H1 (cell line): ENCODE data around the gene PTAR1. TPM values are rescaled to one million over a fixed set of nuclear protein-coding genes. Genes with fewer than 3 reads are reported as not detected.

ENCODE experiments used
- CTCF ChIA-PET: fragments of 300-600 bp; sonication (Branson Sonifier 250); formaldehyde crosslinking; loops from one replicate; lab custom pipeline; 2021; ENCODE audit not compliant: partially characterized antibody; lab: Charles Lee
- POLR2A ChIA-PET: fragments of 300-600 bp; sonication (Branson Sonifier 250); formaldehyde crosslinking; loops from one replicate; lab custom pipeline; 2021; ENCODE audit warnings: inconsistent platforms; ENCODE audit not compliant: partially characterized antibody; lab: Charles Lee
- DNase-seq, 2 experiments: peaks; one replicate each; pipeline versions ENCODE4 v3.0.0 to v3.0.0-alpha.2; 2010 to 2022; ENCODE audit warnings: low spot score in 2 of 2, low read depth in 1 of 2, mixed read lengths in 1 of 2
- FAIRE-seq: peaks from 2 replicates; lab custom pipeline; 2011; peaks lifted over from hg19 to GRCh38; lab: Jason Lieb, UNC
- H2AFZ ChIP-seq: 2 replicates; pipeline ENCODE4 v1.8.1; 2012; ENCODE audit warnings: low read length, inconsistent platforms
- H2AK5ac ChIP-seq: 2 replicates; pipeline ENCODE4 v1.6.1; 2013; ENCODE audit warnings: low read depth, low read length
- H2BK120ac ChIP-seq: replicated peaks from 2 replicates; pipeline ENCODE3; 2013; ENCODE audit warnings: low read depth, low read length, inconsistent platforms
- H2BK12ac ChIP-seq: 2 replicates; pipeline ENCODE4 v1.6.1; 2013; ENCODE audit warnings: low read depth, low read length
- H2BK15ac ChIP-seq: 2 replicates; pipeline ENCODE4 v1.6.1; 2013; ENCODE audit warnings: low read length
- H2BK20ac ChIP-seq: 2 replicates; pipeline ENCODE4 v1.6.1; 2013; ENCODE audit warnings: low read length
- H2BK5ac ChIP-seq: 2 replicates; pipeline ENCODE4 v1.6.1; 2013; ENCODE audit warnings: low read depth, low read length
- H3K14ac ChIP-seq: 2 replicates; pipeline ENCODE4 v1.6.1; 2013; ENCODE audit warnings: inconsistent platforms; ENCODE audit not compliant: insufficient read length
- H3K18ac ChIP-seq: 2 replicates; pipeline ENCODE4 v1.6.1; 2013; ENCODE audit warnings: low read length; ENCODE audit errors: extremely low read depth
- H3K23ac ChIP-seq: 2 replicates; pipeline ENCODE4 v1.6.1; 2013; ENCODE audit warnings: inconsistent platforms; ENCODE audit not compliant: insufficient read length
- H3K23me2 ChIP-seq: 2 replicates; pipeline ENCODE4 v1.6.1; 2013; ENCODE audit warnings: low read depth, low read length
- H3K27ac ChIP-seq: 2 replicates; pipeline ENCODE4 v1.6.1; 2011; ENCODE audit warnings: low read depth, low read length, inconsistent platforms
- H3K27me3 ChIP-seq, 4 experiments: replicated peaks in 1 of 4; 1 replicate in 1 of 4; 2 replicates in 3 of 4; pipeline versions ENCODE4 v1.6.1 to v1.8.1; 2011 to 2013; ENCODE audit warnings: low read length in 3 of 4, mild to moderate bottlenecking in 3 of 4, inconsistent platforms in 2 of 4, mixed read lengths in 2 of 4, moderate library complexity in 1 of 4; ENCODE audit not compliant: control insufficient read depth in 3 of 4, insufficient read depth in 3 of 4; ENCODE audit errors: extremely low read depth in 1 of 4
- H3K36me3 ChIP-seq, 4 experiments: 2 replicates each; pipeline versions ENCODE4 v1.6.1 to v1.8.1; 2011 to 2013; ENCODE audit warnings: mild to moderate bottlenecking in 4 of 4, low read length in 3 of 4, moderate library complexity in 2 of 4, control low read depth in 1 of 4, inconsistent platforms in 1 of 4; ENCODE audit not compliant: insufficient read depth in 4 of 4, control insufficient read depth in 2 of 4
- H3K4ac ChIP-seq: replicated peaks from 2 replicates; pipeline ENCODE3; 2013; ENCODE audit warnings: low read length, low read depth, mixed read lengths, inconsistent platforms; ENCODE audit not compliant: insufficient read length
- H3K4me1 ChIP-seq, 4 experiments: replicated peaks in 1 of 4; 1 replicate in 1 of 4; 2 replicates in 3 of 4; pipeline versions ENCODE4 v1.6.1 to v1.8.1; 2011 to 2013; ENCODE audit warnings: low read length in 3 of 4, inconsistent platforms in 2 of 4, mixed read lengths in 1 of 4; ENCODE audit not compliant: insufficient read depth in 4 of 4, control insufficient read depth in 3 of 4
- H3K4me2 ChIP-seq, 2 experiments: 2 replicates each; pipeline versions ENCODE4 v1.6.1 to v1.8.1; 2011 to 2013; ENCODE audit warnings: low read depth in 2 of 2, low read length in 2 of 2, control low read depth in 1 of 2, inconsistent platforms in 1 of 2, mild to moderate bottlenecking in 1 of 2; ENCODE audit not compliant: insufficient read depth in 1 of 2
- H3K4me3 ChIP-seq, 4 experiments: fragments of 200-600, 300-600 bp in 1 of 4; sonication (generic), shearing (Covaris generic), sonication (Bioruptor Twin) in 1 of 4; 2 replicates each; pipeline versions ENCODE4 v1.5.1 to v1.8.1; 2011 to 2016; ENCODE audit warnings: low read length in 4 of 4, low read depth in 3 of 4, control low read depth in 2 of 4, inconsistent platforms in 2 of 4, mild to moderate bottlenecking in 2 of 4, mixed read lengths in 1 of 4, moderate library complexity in 1 of 4; ENCODE audit not compliant: insufficient read depth in 2 of 4; ENCODE audit errors: extremely low read depth in 1 of 4
- H3K56ac ChIP-seq: replicated peaks from 2 replicates; pipeline ENCODE3; 2013; ENCODE audit warnings: low read depth, mild to moderate bottlenecking, mixed read lengths, low read length, inconsistent platforms; ENCODE audit not compliant: insufficient read length
- H3K79me1 ChIP-seq: 2 replicates; pipeline ENCODE4 v1.6.1; 2013; ENCODE audit warnings: low read depth, low read length, control low read depth
- H3K79me2 ChIP-seq, 2 experiments: 2 replicates each; pipeline versions ENCODE4 v1.6.1 to v1.8.1; 2012 to 2013; ENCODE audit warnings: low read length in 2 of 2, mild to moderate bottlenecking in 2 of 2, inconsistent platforms in 1 of 2; ENCODE audit not compliant: insufficient read depth in 2 of 2, control insufficient read depth in 1 of 2
- H3K9ac ChIP-seq, 4 experiments: replicated peaks in 1 of 4; 1 replicate in 1 of 4; 2 replicates in 3 of 4; pipeline versions ENCODE4 v1.6.1 to v1.8.1; 2011 to 2013; ENCODE audit warnings: low read depth in 3 of 4, low read length in 3 of 4, control low read depth in 2 of 4, mild to moderate bottlenecking in 2 of 4, moderate library complexity in 2 of 4, inconsistent platforms in 1 of 4; ENCODE audit errors: extremely low read depth in 1 of 4
- H3K9me3 ChIP-seq, 2 experiments: 2 replicates each; pipeline versions ENCODE4 v1.6.1 to v1.8.1; 2012 to 2013; ENCODE audit warnings: mild to moderate bottlenecking in 2 of 2, moderate library complexity in 2 of 2, control low read depth in 1 of 2, inconsistent platforms in 1 of 2, low read depth in 1 of 2, low read length in 1 of 2, mixed read lengths in 1 of 2; ENCODE audit not compliant: insufficient read depth in 2 of 2
- H4K20me1 ChIP-seq, 2 experiments: replicated peaks in 1 of 2; 2 replicates each; pipeline versions ENCODE3 to v1.8.1; 2011 to 2013; ENCODE audit warnings: inconsistent platforms in 2 of 2, low read length in 2 of 2, mild to moderate bottlenecking in 1 of 2; ENCODE audit not compliant: insufficient read depth in 2 of 2, control insufficient read depth in 1 of 2
- H4K5ac ChIP-seq: 2 replicates; pipeline ENCODE4 v1.6.1; 2013; ENCODE audit warnings: low read length, low read depth, mixed read lengths, inconsistent platforms; ENCODE audit not compliant: insufficient read length
- H4K8ac ChIP-seq: 2 replicates; pipeline ENCODE4 v1.8.0; 2013; ENCODE audit warnings: mild to moderate bottlenecking, moderate library complexity, low read length, inconsistent platforms; ENCODE audit not compliant: insufficient read depth; ENCODE audit errors: extremely low read depth
- H4K91ac ChIP-seq: replicated peaks from 2 replicates; pipeline ENCODE3; 2013; ENCODE audit warnings: low read length, mixed read lengths, inconsistent platforms; ENCODE audit not compliant: insufficient read length
- MAFK ChIP-seq: IDR thresholded peaks from 2 replicates; pipeline ENCODE4 v1.6.1; 2012; ENCODE audit warnings: low read depth, mild to moderate bottlenecking, improper control_type of control experiment, low read length
- SRF ChIP-seq: IDR thresholded peaks from 2 replicates; pipeline ENCODE4 v1.6.1; 2011; ENCODE audit warnings: mild to moderate bottlenecking, low read depth, low read length, moderate library complexity
- WGBS, 2 experiments: shearing (Covaris generic) in 1 of 2; methylation state at CpG; one replicate each; pipeline versions ENCODE4 v1.1.6 to v1.1.7; 2013 to 2015; ENCODE audit warnings: low lambda C conversion rate in 2 of 2, mixed read lengths in 2 of 2, inconsistent platforms in 1 of 2, low coverage in 1 of 2, missing lambda C conversion rate in 1 of 2; ENCODE audit not compliant: insufficient replicate concordance in 2 of 2, insufficient coverage in 1 of 2, insufficient read length in 1 of 2; ENCODE audit errors: extremely low coverage in 1 of 2, missing lambda C conversion rate in 1 of 2; 5-methylcytosine and 5-hydroxymethylcytosine counted together
- polyA plus RNA-seq, 7 experiments: library from polyadenylated mRNA; depleted of rRNA in 3 of 7; stranded (reverse) in 5 of 7; unstranded in 2 of 7; fragments of >200 nt in 5 of 7; fragments of 200-250 nt in 2 of 7; gene quantifications; 1 replicate in 5 of 7; 2 replicates in 1 of 7; 4 replicates in 1 of 7; pipeline versions ENCODE4 v1.2.1 to v1.2.3, GENCODE V29; 2011 to 2013; ENCODE audit warnings: missing spikeins in 2 of 7, mixed read lengths in 2 of 7
- total RNA-seq: library from RNA; stranded (reverse); fragmentation: NEBNext Ultra II Directional; extraction: Animal tissue kit (Norgen Biotek cat#: 25700); gene quantifications from 2 replicates; pipeline ENCODE4 v1.2.1, GENCODE V29; 2021

The PTAR1 gene
- total and polyA plus RNA-seq, 2 of the 8 experiments (the other 6 are each of a cell fraction or from before 2014, with no cell fraction given), result 19.5 to 84.9 TPM

GRCh38 chr9:69771775-69772418 is 12.1 kb upstream of the PTAR1 start:
- Histone ChIP-seq H2BK5ac (no peak overlapping the region), H3K4me3 (no peak overlapping the region), H2BK20ac (no peak overlapping the region), H3K27ac (no peak overlapping the region), H3K14ac (no peak overlapping the region), H2BK12ac (no peak overlapping the region), H2BK120ac (no peak overlapping the region), H3K4ac (no peak overlapping the region), H3K79me2 (no peaks in the 10 kb centered on the region), H3K56ac (no peak overlapping the region), H2AFZ (peak overlapping the region; percentile 88), H2AK5ac (no peak overlapping the region), H3K27me3 (no peaks in the 10 kb centered on the region), H3K9ac (no peak overlapping the region), H3K23ac (no peak overlapping the region), H3K4me2 (no peak overlapping the region), H3K9me3 (0 out of 4 replicates have a peak, but pooled peaks cover 0 to 2% of the 10 kb centered on the region in 2 experiments), H4K8ac (no peak overlapping the region), H3K36me3 (no peaks in the 10 kb centered on the region), H4K20me1 (no peaks in the 10 kb centered on the region), H3K18ac (no peak overlapping the region; the same call in 1 of the 2 replicates), H3K79me1 (no peaks in the 10 kb centered on the region), H4K5ac (no peak overlapping the region), H4K91ac (no peak overlapping the region), H2BK15ac (no peak overlapping the region), H3K4me1 (no peaks in the 10 kb centered on the region), H3K23me2 (no peaks in the 10 kb centered on the region)
- FAIRE-seq (no peak), DNase-seq (no peak)
- CTCF ChIA-PET, result interaction anchor here (1.4 kb wide), 1 partner anchor 14 kb away, joined by 4 read pairs; no protein-coding TSS in a partner anchor
- POLR2A ChIA-PET, result no interaction called here
- 92% methylated on average over 4 of the region's 4 CpGs; no CpG with 5 or more reads in 1 of the 2 experiments for WGBS, 2 experiments
- TF ChIP-seq MAFK (peak; percentile 34; the same call in 1 of the 2 replicates), SRF (no peak)
